ENCODE data around the gene OR1B1. TPM values are rescaled to one million over a fixed set of nuclear protein-coding genes. Genes with fewer than 3 reads are reported as not detected.

Gene OR1B1
- total RNA-seq (2022; extraction: Qiagen RNA extraction; ENCODE audit: low read depth): not detected in 5 replicates

DNA sequence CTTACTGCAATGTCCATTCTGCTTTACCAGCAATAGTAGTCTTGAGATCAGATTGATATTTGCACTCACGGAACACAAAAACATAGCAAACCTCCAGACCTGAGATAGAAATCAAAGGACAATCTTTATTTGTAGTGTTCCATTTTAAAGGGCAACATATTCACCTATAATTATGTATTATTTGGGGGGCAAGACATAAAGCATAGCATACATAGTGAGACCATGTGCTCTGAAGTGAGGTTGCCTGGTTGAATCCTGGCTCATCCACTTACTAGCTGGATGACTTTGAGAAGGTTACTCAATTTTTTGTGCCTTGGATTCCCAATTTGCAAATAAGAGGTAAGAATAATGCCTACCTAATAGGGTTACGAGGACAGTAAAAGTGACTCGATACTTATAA is at the start of gene OR1B1:
Gene OR1B1, minus strand, starts transcription at position 101 of the 400 bp plus-strand sequence.

GRCh38 chr9:122661416-122661815 is 4.0 kb upstream of the OR1B1 start, which contains the start of gene OR1L1:
Gene OR1L1 (plus strand): TSS chr9:122661716. CDS start chr9:122661716, 0 bp downstream.

GRCh38 chr9:122614362-122614761 is 43.1 kb downstream of the OR1B1 start, which contains the start of gene OR1Q1:
Gene OR1Q1 (plus strand): TSS chr9:122614738. CDS start chr9:122614738, 0 bp downstream.

DNA sequence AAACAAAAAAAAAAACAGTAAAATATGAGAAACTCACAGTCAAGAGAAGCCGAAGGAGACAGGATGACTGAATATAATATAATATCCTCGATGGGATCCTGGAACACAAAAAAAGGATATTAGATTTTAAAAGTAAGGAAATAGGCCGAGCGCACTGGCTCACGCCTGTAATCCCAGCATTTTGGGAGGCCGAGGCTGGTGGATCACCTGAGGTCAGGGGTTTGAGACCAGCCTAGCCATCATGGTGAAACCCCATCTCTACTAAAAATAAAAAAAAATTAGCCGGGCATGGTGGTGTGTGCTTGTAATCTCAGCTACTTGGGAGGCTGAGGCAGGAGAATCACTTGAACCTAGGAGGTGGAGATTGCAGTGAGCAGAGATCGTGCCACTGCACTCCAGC is 74.1 kb downstream of the OR1B1 start, which contains the start of gene OR1L8:
Gene OR1L8, minus strand, starts transcription at position 101 of the 400 bp plus-strand sequence. CDS start 14,907 bp downstream, outside the sequence.

Other genes starting within 250 kb of the OR1B1 start
- not detected in 5 replicates for gene OR1J1, start 179.7 kb downstream of the OR1B1 start, total RNA-seq (2022; extraction: Qiagen RNA extraction; ENCODE audit: low read depth)
- 0.10 TPM in 1 of 5 replicates, not detected in the others for gene OR1J2, start 146.8 kb downstream of the OR1B1 start, total RNA-seq (2022; extraction: Qiagen RNA extraction; ENCODE audit: low read depth)
- 0.14 TPM in 1 of 5 replicates, not detected in the others for gene OR1J4, start 138.5 kb downstream of the OR1B1 start, total RNA-seq (2022; extraction: Qiagen RNA extraction; ENCODE audit: low read depth)
- not detected in 5 replicates for gene OR1N1, start 130.3 kb downstream of the OR1B1 start, total RNA-seq (2022; extraction: Qiagen RNA extraction; ENCODE audit: low read depth)
- gene OR1N2, start 104.5 kb downstream of the OR1B1 start, total RNA-seq (2022; extraction: Qiagen RNA extraction; ENCODE audit: low read depth): not detected in 5 replicates
- not detected in 5 replicates for gene OR1L8, start 74.2 kb downstream of the OR1B1 start, total RNA-seq (2022; extraction: Qiagen RNA extraction; ENCODE audit: low read depth)
- gene OR1Q1, start 42.9 kb downstream of the OR1B1 start, total RNA-seq (2022; extraction: Qiagen RNA extraction; ENCODE audit: low read depth): not detected in 5 replicates
- gene OR1L1, start 4.1 kb upstream of the OR1B1 start, total RNA-seq (2022; extraction: Qiagen RNA extraction; ENCODE audit: low read depth): not detected in 5 replicates
- not detected in 5 replicates for gene OR1L3, start 17.5 kb upstream of the OR1B1 start, total RNA-seq (2022; extraction: Qiagen RNA extraction; ENCODE audit: low read depth)
- not detected in 5 replicates for gene OR1L4, start 66.4 kb upstream of the OR1B1 start, total RNA-seq (2022; extraction: Qiagen RNA extraction; ENCODE audit: low read depth)
- not detected in 5 replicates for gene OR1L6, start 84.7 kb upstream of the OR1B1 start, total RNA-seq (2022; extraction: Qiagen RNA extraction; ENCODE audit: low read depth)
- gene OR5C1, start 131.3 kb upstream of the OR1B1 start, total RNA-seq (2022; extraction: Qiagen RNA extraction; ENCODE audit: low read depth): not detected in 5 replicates
- gene OR1K1, start 142.5 kb upstream of the OR1B1 start, total RNA-seq (2022; extraction: Qiagen RNA extraction; ENCODE audit: low read depth): not detected in 5 replicates
- 16.6 to 21.0 TPM (median 20.1 TPM) in 5 replicates for gene PDCL, start 171.0 kb upstream of the OR1B1 start, total RNA-seq (2022; extraction: Qiagen RNA extraction; ENCODE audit: low read depth)
- gene RC3H2, start 247.7 kb upstream of the OR1B1 start, total RNA-seq (2022; extraction: Qiagen RNA extraction; ENCODE audit: low read depth): 19.5 to 28.0 TPM (median 23.8 TPM) in 5 replicates